ENCODE measurements around the gene MAML3.

- TF ChIP-seq POLR2A (IDR thresholded peaks at IDR 0.05): no peak
- TF ChIP-seq CTCF (IDR thresholded peaks at IDR 0.05): no peak
- TF ChIP-seq EP300 (IDR thresholded peaks at IDR 0.05): no peak
These were observed 125.1 kb downstream of the MAML3 start for GRCh38 chr4:140028676-140029517.
